Measurements from ENCODE around the gene IRS2. TPM values are rescaled to one million over a fixed set of nuclear protein-coding genes. Genes with fewer than 3 reads are reported as not detected.
"Not testable (repeated sequence)": the region's sequence is repeated elsewhere in the genome, so short reads cannot be mapped to it uniquely, and the experiment has no call there.

The IRS2 gene
- polyA plus RNA-seq, 4 donors, result 9.5 to 13.6 (median 12.9) TPM

GRCh38 chr13:109734002-109734785, 52.2 kb downstream of the IRS2 start:
- no peak for DNase-seq (ENCODE audit: low read depth in 4 of 4, low spot score in 2 of 4)

GRCh38 chr13:109733550-109733949, 52.8 kb downstream of the IRS2 start:
- DNase-seq (ENCODE audit: low read depth in 4 of 4, low spot score in 2 of 4), result no peak

- not testable (repeated sequence) for DNase-seq (ENCODE audit: low read depth in 4 of 4, low spot score in 2 of 4)
Measured at GRCh38 chr13:109732470-109733170, 53.8 kb downstream of the IRS2 start.

- DNase-seq (ENCODE audit: low read depth in 4 of 4, low spot score in 2 of 4), result no peak
Measured at GRCh38 chr13:109730812-109731335, 55.5 kb downstream of the IRS2 start.

GRCh38 chr13:109728791-109729731, 57.3 kb downstream of the IRS2 start:
- DNase-seq (ENCODE audit: low read depth in 4 of 4, low spot score in 2 of 4), result no peak

GRCh38 chr13:109728061-109728460, 58.3 kb downstream of the IRS2 start:
- no peak for DNase-seq (ENCODE audit: low read depth in 4 of 4, low spot score in 2 of 4)

GRCh38 chr13:109727251-109727650, 59.1 kb downstream of the IRS2 start:
- DNase-seq (ENCODE audit: low read depth in 4 of 4, low spot score in 2 of 4), result no peak

- no peak for DNase-seq (ENCODE audit: low read depth in 4 of 4, low spot score in 2 of 4)
Measured at GRCh38 chr13:109725995-109726637, 60.3 kb downstream of the IRS2 start.

GRCh38 chr13:109725297-109725696, 61.1 kb downstream of the IRS2 start:
- DNase-seq (ENCODE audit: low read depth in 4 of 4, low spot score in 2 of 4), result no peak

- no peak for DNase-seq (ENCODE audit: low read depth in 4 of 4, low spot score in 2 of 4)
Measured at GRCh38 chr13:109724603-109725002, 61.8 kb downstream of the IRS2 start.

- no peak for DNase-seq (ENCODE audit: low read depth in 4 of 4, low spot score in 2 of 4)
Measured at GRCh38 chr13:109723046-109723445, 63.3 kb downstream of the IRS2 start.

- DNase-seq (ENCODE audit: low read depth in 4 of 4, low spot score in 2 of 4), result no peak
Measured at GRCh38 chr13:109722068-109722467, 64.3 kb downstream of the IRS2 start.

GRCh38 chr13:109720758-109721184, 65.6 kb downstream of the IRS2 start:
- no peak for DNase-seq (ENCODE audit: low read depth in 4 of 4, low spot score in 2 of 4)

- DNase-seq (ENCODE audit: low read depth in 4 of 4, low spot score in 2 of 4), result no peak
Measured at GRCh38 chr13:109719962-109720646, 66.3 kb downstream of the IRS2 start.

GRCh38 chr13:109718726-109719125, 67.7 kb downstream of the IRS2 start:
- no peak for DNase-seq (ENCODE audit: low read depth in 4 of 4, low spot score in 2 of 4)

- DNase-seq (ENCODE audit: low read depth in 4 of 4, low spot score in 2 of 4), result no peak
Measured at GRCh38 chr13:109717686-109718085, 68.7 kb downstream of the IRS2 start.

GRCh38 chr13:109715902-109716301, 70.5 kb downstream of the IRS2 start:
- no peak for DNase-seq (ENCODE audit: low read depth in 4 of 4, low spot score in 2 of 4)

GRCh38 chr13:109713681-109714080, 72.7 kb downstream of the IRS2 start:
- no peak for DNase-seq (ENCODE audit: low read depth in 4 of 4, low spot score in 2 of 4)

GRCh38 chr13:109712124-109712722, 74.2 kb downstream of the IRS2 start:
- DNase-seq (ENCODE audit: low read depth in 4 of 4, low spot score in 2 of 4), result no peak
